Stimulated activated CD4-positive, alpha-beta T cell treated with anti-CD3 and anti-CD28 coated beads, Interleukin-12 subunit alpha, Interleukin-12 subunit beta, amount 100 ng/mL, for 48 hours (primary cell): Measurements from ENCODE around the gene PEX11G.

Experiments used
- DNase-seq, 3 donors: peaks; one replicate each; pipeline ENCODE4 v3.0.0-alpha.2; 2020; ENCODE audit warnings: low read depth in 2 of 3, low spot score in 1 of 3

PEX11G gene

GRCh38 chr19:7522072-7522922 is 33.5 kb upstream of the PEX11G start, which contains the start of gene MCOLN1:
MCOLN1 (plus strand) TSS chr19:7522624; CDS start chr19:7522751, 127 bp downstream.
- DNase-seq, result peak; percentile 98 to 100 (median 99)

- DNase-seq, result no peak
Observed at GRCh38 chr19:7521551-7522071, 32.8 kb upstream of the PEX11G start.

GRCh38 chr19:7520131-7521051 is 31.6 kb upstream of the PEX11G start:
- no peak for DNase-seq

GRCh38 chr19:7519361-7520130 is 30.7 kb upstream of the PEX11G start:
- DNase-seq, result no peak

GRCh38 chr19:7516878-7517277 is 28.0 kb upstream of the PEX11G start:
- no peak for DNase-seq

GRCh38 chr19:7516333-7516732 is 27.5 kb upstream of the PEX11G start:
- DNase-seq, result no peak

- peak in 1 of 3 donors; percentile 43 for DNase-seq
Observed at GRCh38 chr19:7515645-7516151, 26.9 kb upstream of the PEX11G start, which contains the start of gene ZNF358. ZNF358 (plus strand) TSS chr19:7516103; CDS start chr19:7519243, 3,140 bp downstream.

GRCh38 chr19:7515110-7515644 is 26.3 kb upstream of the PEX11G start:
- no peak for DNase-seq

GRCh38 chr19:7513809-7514642 is 25.2 kb upstream of the PEX11G start:
- no peak for DNase-seq

- DNase-seq, result no peak
Observed at GRCh38 chr19:7512400-7512851, 23.6 kb upstream of the PEX11G start.

GRCh38 chr19:7509625-7510024 is 20.8 kb upstream of the PEX11G start:
- DNase-seq, result no peak

GRCh38 chr19:7507884-7508283 is 19.0 kb upstream of the PEX11G start:
- no peak for DNase-seq

GRCh38 chr19:7506385-7507328 is 17.8 kb upstream of the PEX11G start:
- peak in 2 of 3 donors; percentile 45 to 67 for DNase-seq

GRCh38 chr19:7505682-7506384 is 17.0 kb upstream of the PEX11G start:
- no peak for DNase-seq

GRCh38 chr19:7505288-7505681 is 16.4 kb upstream of the PEX11G start:
- DNase-seq, result no peak

GRCh38 chr19:7504684-7505083 is 15.8 kb upstream of the PEX11G start:
- no peak for DNase-seq

- no peak for DNase-seq
Observed at GRCh38 chr19:7502552-7502951, 13.7 kb upstream of the PEX11G start.
